HepG2 (cell line): ENCODE results near the gene PVR. TPM values are rescaled to one million over a fixed set of nuclear protein-coding genes. Genes with fewer than 3 reads are reported as not detected.
A peak's percentile ranks its signal among the peaks of the same experiment; 100 is the strongest.

ENCODE experiments used
- ARID3A ChIP-seq: IDR thresholded peaks from 2 replicates; pipeline ENCODE4 v1.6.1; 2012; ENCODE audit warnings: low read depth, low read length, improper control_type of control experiment
- CREB3 ChIP-seq: sonication (generic); formaldehyde crosslinking; IDR thresholded peaks from 2 replicates; pipeline ENCODE4 v1.5.0; 2020; ENCODE audit warnings: missing genetic modification reagents
- ESRRA ChIP-seq: sonication (generic); formaldehyde crosslinking; IDR thresholded peaks from 2 replicates; pipeline ENCODE4 v1.5.1; 2020; ENCODE audit warnings: mild to moderate bottlenecking, low read depth, missing genetic modification reagents
- KLF11 ChIP-seq: IDR thresholded peaks from 2 replicates; pipeline ENCODE4 v1.6.1; 2016; ENCODE audit warnings: missing compliant biosample characterization
- NONO ChIP-seq, 2 experiments: fragments of 450-650 bp in 1 of 2; sonication (generic) in 1 of 2; formaldehyde crosslinking in 1 of 2; IDR thresholded peaks in 1 of 2; conservative IDR thresholded peaks in 1 of 2; 2 replicates each; pipeline versions ENCODE4 v1.6.1 to v1.8.0; 2017 to 2022; ENCODE audit warnings: mild to moderate bottlenecking in 1 of 2, missing genetic modification reagents in 1 of 2, moderate library complexity in 1 of 2
- NR2F1 ChIP-seq, 2 experiments: fragments of 450-650 bp in 1 of 2; formaldehyde crosslinking in 1 of 2; IDR thresholded peaks; 2 replicates each; pipeline versions ENCODE4 v1.5.0 to v1.6.1; 2016 to 2020; ENCODE audit warnings: mild to moderate bottlenecking in 1 of 2, missing compliant biosample characterization in 1 of 2, missing genetic modification reagents in 1 of 2, moderate library complexity in 1 of 2
- SAFB2 ChIP-seq: sonication (generic); formaldehyde crosslinking; IDR thresholded peaks from 2 replicates; pipeline ENCODE4 v1.5.1; 2020; ENCODE audit warnings: missing genetic modification reagents, low read depth, mild to moderate bottlenecking, borderline replicate concordance
- SETDB1 ChIP-seq: sonication (generic); formaldehyde crosslinking; IDR thresholded peaks from 2 replicates; pipeline ENCODE4 v1.5.1; 2020; ENCODE audit warnings: missing genetic modification reagents, mild to moderate bottlenecking, borderline replicate concordance
- SP140L ChIP-seq: sonication (generic); formaldehyde crosslinking; IDR thresholded peaks from 2 replicates; pipeline ENCODE4 v1.4.0; 2020; ENCODE audit warnings: missing genetic modification reagents, borderline replicate concordance
- STAG1 ChIP-seq: sonication (generic); formaldehyde crosslinking; IDR thresholded peaks from 2 replicates; pipeline ENCODE4 v1.4.0; 2020; ENCODE audit warnings: missing genetic modification reagents
- TBL1XR1 ChIP-seq: fragments of 150-350 bp; IDR thresholded peaks from 2 replicates; pipeline ENCODE4 v1.6.1; 2014; ENCODE audit warnings: borderline replicate concordance, low read length; ENCODE audit not compliant: partially characterized antibody
- USF2 ChIP-seq, 2 experiments: sonication (generic) in 1 of 2; formaldehyde crosslinking in 1 of 2; IDR thresholded peaks; 2 replicates each; pipeline versions ENCODE4 v1.5.1 to v1.6.1; 2011 to 2020; ENCODE audit warnings: borderline replicate concordance in 1 of 2, low read depth in 1 of 2, low read length in 1 of 2, mild to moderate bottlenecking in 1 of 2, missing genetic modification reagents in 1 of 2, moderate library complexity in 1 of 2
- ZBED4 ChIP-seq: sonication (generic); formaldehyde crosslinking; IDR thresholded peaks from 2 replicates; pipeline ENCODE4 v1.4.0; 2020; ENCODE audit warnings: missing genetic modification reagents, borderline replicate concordance
- ZFP36 ChIP-seq: fragments of 150-350 bp; IDR thresholded peaks from 2 replicates; pipeline ENCODE4 v1.6.1; 2018; ENCODE audit warnings: borderline replicate concordance, low read length, low read depth; ENCODE audit not compliant: partially characterized antibody
- ZNF256 ChIP-seq: sonication (generic); formaldehyde crosslinking; conservative IDR thresholded peaks from 2 replicates; pipeline ENCODE4 v1.4.0; 2020; ENCODE audit warnings: missing genetic modification reagents
- ZNF274 ChIP-seq: sonication (generic); formaldehyde crosslinking; IDR thresholded peaks from 2 replicates; pipeline ENCODE4 v1.5.1; 2020; ENCODE audit warnings: mild to moderate bottlenecking, missing genetic modification reagents
- ZNF781 ChIP-seq: sonication (generic); formaldehyde crosslinking; IDR thresholded peaks from 2 replicates; pipeline ENCODE4 v1.5.1; 2020; ENCODE audit warnings: borderline replicate concordance, mild to moderate bottlenecking, missing genetic modification reagents; ENCODE audit errors: not compliant biosample characterization
- ZNF816 ChIP-seq: sonication (generic); formaldehyde crosslinking; IDR thresholded peaks from 2 replicates; pipeline ENCODE4 v1.8.0; 2022; ENCODE audit warnings: missing genetic modification reagents, mild to moderate bottlenecking, borderline replicate concordance
- polyA plus RNA-seq, 8 experiments: library from polyadenylated mRNA; depleted of rRNA in 3 of 8; stranded (reverse) in 7 of 8; unstranded in 1 of 8; fragments of >200 nt; fragmentation: Illumina TruSeq in 4 of 8; extraction: Trizol in 4 of 8; gene quantifications; 2 replicates each; pipeline versions ENCODE4 v1.2.1 to v1.2.3, GENCODE V29; 2011 to 2016; ENCODE audit warnings: low read depth in 4 of 8, missing spikeins in 1 of 8, mixed read lengths in 1 of 8; ENCODE audit not compliant: insufficient read depth in 1 of 8
- total RNA-seq, 5 experiments: library from RNA; depleted of rRNA; stranded (reverse); fragments of >200 nt; fragmentation: Illumina TruSeq; extraction: Trizol; gene quantifications; 2 replicates each; pipeline ENCODE4 v1.2.3, GENCODE V29; 2016; ENCODE audit warnings: low read depth in 1 of 5

The PVR gene
- total and polyA plus RNA-seq, 2 of the 13 experiments (the other 11 are each of a cell fraction or from before 2014, with no cell fraction given) = 43.4 to 46.6 TPM

GRCh38 chr19:44613295-44614178 lies 30.2 kb upstream of the PVR start, which contains the start of gene IGSF23 (continued):
- no peak for TF ChIP-seq CREB3 (CRISPR knock-in tag)
- no peak for TF ChIP-seq ZNF256 (CRISPR knock-in tag)
- TF ChIP-seq SAFB2 (CRISPR knock-in tag) = no peak
- peak; percentile 73 for TF ChIP-seq ESRRA (CRISPR knock-in tag)
- TF ChIP-seq USF2 (IDR thresholded peaks at IDR 0.05; ENCODE audit: low read depth, low read length) = no peak
- TF ChIP-seq USF2 (CRISPR knock-in tag; IDR thresholded peaks at IDR 0.05; ENCODE audit: borderline replicate concordance) = no peak
- TF ChIP-seq ZNF781 (CRISPR knock-in tag) = no peak
- no peak for TF ChIP-seq ZNF816 (CRISPR knock-in tag)
- no peak for TF ChIP-seq TBL1XR1
- peak; percentile 90 to 91 for TF ChIP-seq NR2F1 (CRISPR knock-in tag; IDR thresholded peaks at IDR 0.05)
- no peak for TF ChIP-seq ZBED4 (CRISPR knock-in tag)
- TF ChIP-seq STAG1 = no peak
- no peak for TF ChIP-seq ZNF274 (CRISPR knock-in tag)
- peak; percentile 84 for TF ChIP-seq ARID3A
- no peak for TF ChIP-seq NONO (IDR thresholded peaks at IDR 0.05)
- TF ChIP-seq NONO (CRISPR knock-in tag; conservative IDR thresholded peaks at IDR 0.05) = 0 out of 2 replicates have a peak, but pooled peaks have one; percentile 55
- TF ChIP-seq KLF11 (CRISPR knock-in tag) = no peak
- TF ChIP-seq SP140L (CRISPR knock-in tag) = no peak
- TF ChIP-seq ZFP36 = no peak
- TF ChIP-seq SETDB1 (CRISPR knock-in tag) = no peak
